Brain pericyte (primary cell): Measurements from ENCODE around the gene ABHD18.
"Not testable (repeated sequence)": the region's sequence is repeated elsewhere in the genome, so short reads cannot be mapped to it uniquely, and the experiment has no call there.

ENCODE experiments used
- DNase-seq: peaks from one replicate; pipeline ENCODE4 v3.0.0-alpha.2; 2012; ENCODE audit warnings: low read depth, low spot score

Gene ABHD18

GRCh38 chr4:128066453-128066820, 101.2 kb downstream of the ABHD18 start:
- not testable (repeated sequence) for DNase-seq

GRCh38 chr4:128068918-128069317, 103.7 kb downstream of the ABHD18 start:
- DNase-seq: no peak

- no peak for DNase-seq
Observed at GRCh38 chr4:128076464-128076863, 111.3 kb downstream of the ABHD18 start.
